GM15510 (cell line): Measurements from ENCODE around the gene HS3ST3B1.

Experiments used
- POLR2A ChIP-seq: IDR thresholded peaks from 3 replicates; pipeline ENCODE4 v1.6.1; 2011; ENCODE audit warnings: borderline replicate concordance; ENCODE audit not compliant: insufficient read length; ENCODE audit errors: extremely low read depth

The HS3ST3B1 gene

GRCh38 chr17:14300575-14301278 lies at the start of gene HS3ST3B1:
Gene HS3ST3B1 (plus strand): TSS chr17:14301081. CDS start chr17:14301519, 438 bp downstream.
- TF ChIP-seq POLR2A, result no peak

DNA sequence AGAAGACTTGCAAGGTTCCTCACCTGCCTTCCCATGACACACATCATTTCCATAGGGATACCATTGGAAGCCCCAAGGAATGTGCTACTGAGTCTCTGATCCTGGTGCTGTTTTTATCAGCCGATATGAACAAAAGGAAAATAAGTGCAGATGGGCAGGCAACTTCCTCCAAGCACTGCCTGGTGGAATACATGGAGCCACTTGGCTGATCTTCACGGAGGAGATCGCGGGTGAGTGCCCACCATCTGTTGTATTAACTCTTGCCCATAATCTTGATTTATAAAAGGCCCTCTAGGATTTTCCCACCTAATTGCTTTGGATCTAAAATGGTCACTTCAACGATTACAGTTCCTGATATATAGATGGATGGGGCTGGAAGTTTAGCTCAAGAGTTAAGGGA lies 39.5 kb upstream of the HS3ST3B1 start:
- TF ChIP-seq POLR2A, result no peak

DNA sequence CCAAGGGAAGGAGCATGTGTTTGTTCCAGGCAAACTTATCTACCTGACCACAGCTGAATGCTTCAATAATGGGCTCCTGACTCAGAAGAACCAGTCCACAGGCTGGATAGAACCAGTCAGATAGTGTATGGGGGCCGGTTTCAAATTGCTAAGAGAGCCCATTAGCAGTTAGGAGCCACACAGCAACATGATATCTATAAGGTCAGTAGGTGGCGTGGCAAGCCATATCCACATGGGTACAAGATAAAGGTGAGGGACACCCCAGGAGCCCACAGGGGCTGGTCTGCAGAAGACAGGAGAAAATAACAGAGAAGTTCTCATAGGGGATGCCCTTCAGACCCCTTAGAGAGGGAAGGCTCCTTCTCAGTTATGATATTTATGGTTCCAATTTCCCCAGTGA lies 32.6 kb upstream of the HS3ST3B1 start:
- TF ChIP-seq POLR2A, result no peak

GRCh38 chr17:14269473-14269872 lies 31.4 kb upstream of the HS3ST3B1 start:
- TF ChIP-seq POLR2A, result no peak

DNA sequence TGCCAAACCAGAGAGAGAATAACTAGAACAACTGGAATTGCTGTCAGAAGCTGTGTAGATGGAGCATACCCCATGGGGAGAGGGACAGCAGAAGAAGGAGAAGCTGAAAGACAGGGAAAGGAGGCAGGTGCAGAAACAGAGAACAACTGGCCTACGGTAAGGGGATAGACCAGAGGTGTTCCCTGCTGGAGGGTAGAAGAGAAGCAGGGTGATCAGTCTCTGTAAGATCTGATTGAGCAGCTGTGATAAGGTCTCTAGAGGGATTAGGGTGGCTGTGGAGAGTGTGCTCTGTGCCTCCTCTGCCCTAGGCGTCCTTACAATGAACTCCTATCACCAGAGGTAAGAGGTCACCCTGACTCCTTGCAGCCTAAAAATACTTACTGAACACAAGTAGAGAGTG lies 30.4 kb upstream of the HS3ST3B1 start:
- no peak for TF ChIP-seq POLR2A

DNA sequence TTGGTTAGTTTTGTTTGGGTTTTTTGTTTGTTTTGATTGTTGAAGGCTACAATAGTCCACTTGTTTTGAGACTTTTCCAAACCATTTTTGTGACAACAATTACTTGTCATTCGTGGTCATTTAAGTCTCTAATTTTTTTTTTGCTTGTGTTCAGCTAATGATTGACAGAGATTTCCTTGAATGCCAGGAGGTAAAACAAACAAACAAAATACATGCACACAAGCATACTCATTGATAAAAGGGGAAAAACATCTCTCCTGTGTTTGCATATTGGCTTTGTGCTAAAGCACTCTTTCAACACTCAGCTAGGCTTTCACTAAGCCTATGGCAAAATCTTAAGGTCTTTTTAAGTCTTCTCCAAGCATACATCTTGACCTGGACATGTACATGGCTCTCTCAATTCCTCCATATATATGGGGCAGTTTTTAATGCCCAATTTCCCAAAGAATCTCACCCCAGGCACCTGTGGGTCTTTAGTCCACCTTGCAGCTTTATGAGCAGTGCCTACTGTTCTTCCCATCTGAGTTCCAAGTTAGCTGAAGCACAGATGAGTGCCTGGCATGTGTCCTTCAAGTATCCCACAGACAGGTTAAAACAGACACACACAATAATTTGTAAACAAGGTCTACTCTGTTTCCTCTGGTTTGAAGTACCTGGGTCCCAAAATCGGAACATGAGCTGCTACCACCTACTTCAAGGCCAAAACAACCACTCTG lies 24.2 kb upstream of the HS3ST3B1 start:
- no peak for TF ChIP-seq POLR2A

GRCh38 chr17:14281530-14281929 lies 19.4 kb upstream of the HS3ST3B1 start:
- no peak for TF ChIP-seq POLR2A

DNA sequence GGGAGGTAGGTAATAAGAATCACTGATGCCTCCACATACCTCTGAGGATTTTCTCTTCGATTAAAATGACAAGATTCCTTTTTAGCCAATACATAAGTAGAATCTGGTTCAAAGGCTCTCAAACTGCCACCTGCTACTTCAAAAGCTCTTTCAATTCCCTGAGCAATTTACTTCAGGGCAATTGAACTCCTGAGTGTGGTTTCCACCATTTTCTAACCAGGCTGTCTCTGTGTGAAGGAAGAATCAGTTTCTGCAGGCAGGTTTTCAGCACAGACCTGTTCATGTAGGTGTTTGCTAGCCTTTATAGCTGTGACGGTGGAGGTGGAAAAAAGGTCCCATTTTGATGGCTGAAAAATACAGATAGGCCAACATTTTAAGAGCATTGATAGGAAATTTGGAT lies 18.2 kb upstream of the HS3ST3B1 start:
- TF ChIP-seq POLR2A, result no peak

DNA sequence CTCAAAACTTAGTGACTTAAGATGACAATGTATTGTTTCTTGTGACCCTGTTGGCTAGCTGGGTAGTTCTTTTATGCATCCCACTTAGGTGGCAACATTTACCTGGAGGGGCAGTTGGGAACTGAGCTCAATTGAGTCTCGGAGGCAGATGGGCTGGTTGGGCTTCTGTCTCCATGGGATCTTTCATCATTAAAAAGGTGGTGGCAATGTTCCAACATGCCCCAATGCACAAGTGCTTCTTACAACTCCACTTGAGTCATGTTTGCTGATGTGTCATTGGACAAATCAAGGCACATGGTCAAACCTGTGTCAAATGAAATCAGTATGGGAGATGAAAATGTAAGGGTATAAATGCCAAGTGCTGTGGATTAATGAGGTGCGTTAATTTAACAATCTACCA lies 11.7 kb upstream of the HS3ST3B1 start:
- TF ChIP-seq POLR2A, result no peak

DNA sequence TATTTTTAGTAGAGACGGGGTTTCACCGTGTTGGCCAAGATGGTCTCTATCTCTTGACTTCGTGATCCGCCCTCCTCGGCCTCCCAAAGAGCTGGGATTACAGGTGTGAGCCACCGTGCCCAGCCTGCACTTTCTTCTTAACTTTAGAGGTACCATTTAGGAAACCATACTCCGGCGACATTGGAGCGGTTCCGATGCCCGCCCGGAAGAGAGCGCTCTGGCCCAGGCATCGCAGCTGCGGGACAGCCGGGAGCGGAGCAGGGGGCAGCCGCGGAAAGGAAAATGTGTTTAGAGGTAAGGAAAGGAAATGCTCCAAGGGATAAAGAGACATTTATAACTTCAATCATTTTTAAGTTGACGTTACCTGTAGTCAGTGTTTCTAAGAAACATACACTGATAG lies 6.0 kb upstream of the HS3ST3B1 start:
- TF ChIP-seq POLR2A, result no peak

DNA sequence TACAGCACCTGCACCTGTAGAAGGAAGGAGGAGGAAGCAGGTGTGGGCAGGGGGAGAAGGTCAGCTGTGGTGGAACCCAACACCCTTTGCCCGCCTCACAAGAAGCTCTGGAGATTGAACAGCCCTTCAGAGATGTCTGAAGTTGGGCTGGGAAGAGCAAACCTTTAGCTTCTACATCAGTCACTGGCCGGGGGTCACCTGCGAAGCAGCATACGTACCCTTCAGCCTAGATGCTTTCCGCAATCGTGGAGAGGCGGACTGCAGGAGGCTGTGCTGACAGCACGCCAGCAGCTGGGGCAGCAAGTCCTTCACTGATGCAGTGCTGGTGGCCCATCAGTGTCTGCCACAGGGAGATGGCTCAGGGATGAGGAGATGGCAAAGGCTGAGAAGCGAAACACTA lies 5.2 kb upstream of the HS3ST3B1 start:
- TF ChIP-seq POLR2A, result no peak

DNA sequence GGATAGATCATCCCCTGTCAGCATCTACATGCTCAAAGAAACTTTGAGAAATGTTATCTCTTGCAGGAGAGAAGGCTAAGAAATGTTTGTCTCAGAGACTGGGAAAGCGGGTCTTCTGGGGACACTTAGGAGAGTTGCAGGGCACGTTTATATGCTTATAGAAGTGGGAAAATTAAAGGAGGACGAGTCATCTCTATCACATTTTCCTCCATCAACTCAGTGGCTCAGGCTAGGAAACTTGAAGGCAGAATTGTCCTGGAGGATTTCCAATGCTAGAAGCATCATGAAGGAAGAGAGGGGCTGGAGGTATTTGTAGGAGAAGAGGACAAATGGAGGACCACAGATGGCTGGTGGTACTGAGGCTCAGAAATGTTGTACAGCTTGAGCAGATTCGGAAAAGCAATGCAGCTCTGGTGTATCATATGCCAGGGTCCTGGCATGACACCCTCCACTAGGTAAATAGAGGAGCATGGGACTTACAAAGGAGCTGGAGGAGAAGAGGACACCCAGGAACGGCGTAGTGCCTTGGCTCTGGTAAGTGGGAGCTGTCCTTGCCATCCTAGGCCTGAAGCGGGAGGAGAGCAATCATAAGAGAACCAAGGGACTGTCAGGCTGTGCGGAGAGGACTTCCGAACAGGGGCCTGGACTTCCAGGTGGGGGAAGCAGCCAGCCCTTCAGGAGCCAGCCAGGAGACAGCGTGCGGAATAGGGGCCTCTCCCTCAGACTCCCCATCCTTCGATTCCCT lies 4.5 kb upstream of the HS3ST3B1 start:
- no peak for TF ChIP-seq POLR2A

DNA sequence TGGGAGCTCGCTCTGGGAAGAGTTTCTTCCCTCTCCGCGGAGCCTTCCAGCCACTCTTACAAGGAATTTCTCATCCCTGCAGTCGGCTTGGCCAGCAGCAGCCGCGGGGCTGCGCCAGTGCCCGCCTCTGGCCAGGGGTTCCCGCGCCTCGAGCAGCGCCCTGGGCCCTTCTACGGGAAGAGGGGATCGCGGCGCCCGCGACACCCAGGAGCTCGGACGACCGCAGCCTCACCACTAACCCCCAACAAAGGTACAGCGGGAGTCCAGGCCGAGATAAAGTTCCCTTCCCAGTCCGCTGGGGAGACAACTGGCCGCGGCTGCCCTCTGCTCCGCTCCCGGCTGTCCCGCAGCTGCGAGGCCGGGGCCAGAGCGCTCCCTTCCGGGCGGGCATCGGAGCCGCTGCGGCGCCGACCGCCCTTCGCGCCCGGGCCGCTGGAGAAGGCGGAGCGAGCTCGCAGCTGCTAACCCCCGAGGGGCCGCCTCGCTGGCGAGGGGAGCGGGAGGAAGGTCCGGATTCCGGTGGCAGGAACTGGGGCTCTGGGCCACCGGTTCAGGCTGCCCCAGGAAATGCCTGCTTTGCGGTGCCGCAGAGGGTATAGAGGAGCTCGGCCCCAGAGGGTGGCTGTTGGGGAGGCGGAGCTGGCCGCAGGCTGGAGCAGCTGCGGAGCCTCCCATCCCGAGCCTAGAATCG lies 3.6 kb upstream of the HS3ST3B1 start:
- TF ChIP-seq POLR2A, result no peak

DNA sequence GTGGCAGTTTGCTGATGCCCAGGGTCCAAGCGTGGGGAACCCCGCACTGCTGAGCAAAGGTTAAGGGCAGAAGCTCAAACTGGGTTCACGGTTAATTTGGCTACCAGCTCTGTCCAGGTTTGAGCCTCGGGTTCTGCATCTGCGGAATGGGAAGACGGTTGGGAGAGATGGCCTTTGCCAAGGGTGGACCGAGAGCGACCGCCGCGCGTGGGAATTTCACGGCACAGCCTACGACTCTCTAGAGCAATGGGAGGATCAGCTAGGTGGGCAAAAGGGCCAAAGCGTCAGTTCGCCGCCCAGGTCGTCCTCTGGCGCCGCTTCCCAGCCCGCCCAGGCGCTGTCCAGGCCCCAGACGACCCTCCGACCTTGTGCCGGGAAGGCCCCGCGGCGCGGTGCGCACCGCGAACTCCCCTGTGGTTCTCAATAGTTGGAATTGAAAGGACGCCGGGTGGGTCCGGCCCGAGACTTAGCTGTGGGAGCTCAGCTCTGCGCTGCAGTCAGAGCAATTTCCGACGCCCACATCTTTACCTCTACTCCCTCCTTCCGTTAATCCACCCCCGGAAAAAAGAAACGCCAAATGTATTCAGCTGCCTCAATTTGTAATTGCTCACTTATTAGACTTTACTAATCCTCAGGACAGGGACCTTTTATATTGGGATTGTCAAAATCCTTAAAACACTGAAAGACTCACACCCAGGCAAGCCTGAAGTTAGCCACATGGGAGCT lies 2.5 kb upstream of the HS3ST3B1 start:
- no peak for TF ChIP-seq POLR2A

DNA sequence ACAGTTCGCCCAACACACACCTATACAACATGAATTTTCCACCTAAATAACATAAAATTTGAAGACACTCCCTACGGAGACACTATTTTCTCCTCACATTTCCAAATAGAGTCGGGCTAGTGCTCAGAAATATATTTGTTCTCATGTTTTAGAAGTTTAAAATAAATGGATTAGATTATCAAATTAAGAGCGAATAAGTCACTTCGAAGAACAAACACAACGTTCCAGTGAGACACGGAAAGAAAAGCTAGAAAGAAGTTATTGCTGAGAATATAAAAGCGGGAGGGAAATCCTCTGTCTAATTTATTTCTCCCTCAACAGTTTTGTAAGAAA lies 2.0 kb upstream of the HS3ST3B1 start:
- no peak for TF ChIP-seq POLR2A
